ENCODE data around the gene MACROD2.
"Not testable (repeated sequence)": the region's sequence is repeated elsewhere in the genome, so short reads cannot be mapped to it uniquely, and the experiment has no call there.

Gene MACROD2

GRCh38 chr20:15535863-15536262 is 1540.5 kb downstream of the MACROD2 start:
- no peak for DNase-seq (ENCODE audit: low spot score)

DNA sequence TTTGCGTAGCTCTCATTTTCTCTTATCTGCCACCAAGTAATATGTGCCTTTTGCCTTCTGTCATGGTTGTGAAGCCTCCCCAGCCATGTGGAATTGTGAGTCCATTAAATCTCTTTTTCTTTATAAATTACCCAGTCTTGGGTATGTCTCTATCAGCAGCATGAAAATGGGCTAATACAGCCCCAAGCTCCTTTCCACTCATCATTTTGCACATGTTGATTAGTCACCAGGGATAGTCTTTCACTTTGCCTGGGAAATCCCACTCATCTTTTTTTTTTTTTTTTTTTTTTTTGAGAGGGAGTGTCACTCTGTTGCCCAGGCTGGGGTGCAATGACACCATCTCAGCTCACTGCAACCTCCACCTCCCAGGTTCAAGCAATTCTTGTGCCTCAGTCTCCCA is 1541.9 kb downstream of the MACROD2 start:
- DNase-seq (ENCODE audit: low spot score), result not testable (repeated sequence)

DNA sequence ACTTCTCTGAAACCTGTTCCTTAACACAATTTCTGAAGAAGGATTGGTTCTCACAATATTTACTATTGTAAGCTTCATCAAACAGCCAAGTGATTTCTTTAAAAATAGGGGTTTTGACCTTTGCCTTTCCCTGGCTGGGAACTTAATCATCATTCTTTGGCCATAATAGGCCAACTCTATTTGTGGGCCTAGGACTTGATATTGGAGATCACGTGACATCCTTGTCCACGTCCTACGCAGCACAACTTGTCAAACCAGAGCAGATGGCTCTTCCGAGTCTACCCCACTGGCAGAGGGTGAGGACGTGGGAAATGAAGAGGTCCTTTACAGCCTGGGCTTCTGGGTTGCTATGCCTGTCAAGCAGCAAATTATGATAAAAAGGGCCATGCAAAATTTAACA is 1547.3 kb downstream of the MACROD2 start:
- no peak for DNase-seq (ENCODE audit: low spot score)

DNA sequence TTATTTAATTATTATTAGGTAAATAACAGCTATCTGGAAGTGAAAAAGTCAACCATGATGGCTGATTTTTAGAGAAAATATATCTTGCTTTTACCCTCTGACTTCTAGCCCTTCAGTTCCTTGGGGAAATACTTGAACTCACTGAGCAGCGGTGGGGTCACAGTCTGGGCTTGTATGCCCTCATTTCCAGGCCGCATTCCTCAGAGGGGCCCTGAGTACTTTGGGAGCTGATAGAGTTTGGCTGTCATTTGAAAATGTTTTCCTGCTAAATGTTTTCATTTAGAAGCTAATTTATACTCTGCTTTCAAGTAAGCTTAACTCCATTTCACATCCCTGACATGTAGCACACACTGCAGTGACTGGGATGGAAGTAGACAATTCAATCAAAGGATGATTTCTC is 1549.4 kb downstream of the MACROD2 start:
- no peak for DNase-seq (ENCODE audit: low spot score)

DNA sequence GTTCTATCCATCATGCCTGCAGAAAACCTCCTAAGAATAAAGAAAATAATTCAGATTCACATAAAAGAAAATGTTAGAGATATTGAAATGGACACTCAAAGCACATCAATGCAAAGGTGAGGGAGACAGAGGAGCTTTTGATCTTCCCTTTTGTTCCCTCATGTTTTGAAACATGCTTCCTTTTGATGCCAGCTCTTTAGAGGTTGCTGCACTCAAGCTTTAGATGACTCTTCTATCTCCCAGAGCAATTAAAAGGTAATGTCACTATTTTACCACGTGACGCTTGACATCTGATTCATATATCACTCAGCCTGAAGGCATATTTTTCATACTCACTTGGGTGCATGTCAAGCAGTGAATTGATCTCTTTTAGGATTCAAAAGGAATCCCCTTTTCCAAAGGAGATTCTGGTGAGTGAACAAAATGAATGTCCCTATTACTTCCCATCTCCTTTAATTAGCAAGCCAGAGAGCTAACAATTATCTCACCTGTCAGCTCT is 1551.3 kb downstream of the MACROD2 start:
- DNase-seq (ENCODE audit: low spot score), result no peak

DNA sequence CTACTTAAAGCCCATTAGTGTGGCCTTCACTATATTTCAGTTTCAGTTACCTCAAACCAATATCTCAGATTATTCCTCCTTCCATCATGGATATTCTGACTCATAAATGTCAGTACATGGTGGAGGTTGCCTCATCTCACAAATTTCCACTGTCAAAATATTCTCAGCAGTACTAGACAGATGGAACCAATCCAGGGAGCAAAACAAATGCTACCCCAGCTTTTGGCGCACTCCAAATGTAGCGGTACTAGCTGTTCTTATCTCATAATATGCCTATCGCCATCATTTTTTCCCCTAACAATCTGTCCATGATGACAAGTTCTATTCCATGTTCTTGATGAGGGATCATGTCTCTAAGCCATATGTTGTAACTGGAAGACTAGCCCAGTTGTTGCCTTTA is 1551.8 kb downstream of the MACROD2 start:
- DNase-seq (ENCODE audit: low spot score), result no peak

GRCh38 chr20:15550116-15550870 is 1555.0 kb downstream of the MACROD2 start:
- no peak for DNase-seq (ENCODE audit: low spot score)

DNA sequence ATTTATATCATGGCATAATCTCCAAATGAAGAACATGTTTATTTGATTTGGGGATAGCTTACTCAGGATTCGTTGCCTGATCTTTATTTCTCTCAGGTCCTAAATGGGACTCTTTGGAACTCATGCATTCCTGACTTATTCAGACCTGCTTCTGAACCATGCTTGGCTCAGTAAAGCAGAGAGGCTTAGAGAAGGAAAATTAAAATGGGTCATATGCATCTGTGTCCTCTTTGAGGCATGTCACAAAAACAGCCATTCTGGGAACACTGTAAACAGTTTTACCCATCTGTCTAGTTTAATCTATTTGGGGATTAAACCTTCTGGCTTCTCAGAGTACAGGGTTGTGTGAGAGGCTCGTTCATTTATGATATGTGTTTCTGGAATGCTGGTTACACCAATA is 1560.6 kb downstream of the MACROD2 start:
- DNase-seq (ENCODE audit: low spot score), result no peak

- DNase-seq (ENCODE audit: low spot score), result no peak
Measured at GRCh38 chr20:15556869-15557268, 1561.6 kb downstream of the MACROD2 start.

- DNase-seq (ENCODE audit: low spot score), result no peak
Measured at GRCh38 chr20:15561070-15561569, 1565.8 kb downstream of the MACROD2 start.

DNA sequence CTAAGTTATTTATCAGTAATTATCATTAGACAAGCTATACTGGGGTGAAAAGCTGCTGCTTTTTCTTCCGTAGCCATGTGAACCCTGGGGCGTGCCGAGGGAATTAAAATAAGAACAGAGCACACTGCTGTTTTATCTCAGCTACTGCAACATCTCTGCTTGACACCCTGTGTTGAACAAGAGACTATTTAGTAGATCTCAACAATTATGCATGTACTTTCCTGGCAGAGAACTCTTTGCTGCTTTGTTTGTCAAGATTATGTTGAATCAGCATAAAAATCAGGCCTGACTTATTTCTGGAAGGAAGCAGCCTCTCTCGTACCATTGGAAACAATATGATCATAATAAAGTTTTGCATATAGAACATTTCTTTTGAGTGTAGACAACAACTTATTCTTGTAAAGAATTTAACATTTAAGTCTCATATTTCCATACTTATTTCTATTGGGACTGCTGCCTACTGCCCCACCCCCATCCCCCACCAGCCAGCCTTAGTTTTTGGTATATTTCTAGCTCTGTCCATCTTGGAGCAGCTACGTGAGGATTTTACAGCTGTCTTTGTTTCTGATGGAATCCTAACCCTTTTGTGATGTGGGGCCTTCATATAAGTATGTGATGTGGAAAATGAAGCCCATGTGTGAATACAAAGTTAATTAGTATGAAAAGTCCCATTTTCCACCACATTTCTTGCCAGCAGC is 1566.5 kb downstream of the MACROD2 start:
- no peak for DNase-seq (ENCODE audit: low spot score)

- no peak for DNase-seq (ENCODE audit: low spot score)
Measured at GRCh38 chr20:15563836-15564235, 1568.5 kb downstream of the MACROD2 start.

GRCh38 chr20:15564981-15565380 is 1569.7 kb downstream of the MACROD2 start:
- DNase-seq (ENCODE audit: low spot score), result no peak

- no peak for DNase-seq (ENCODE audit: low spot score)
Measured at GRCh38 chr20:15565786-15566185, 1570.5 kb downstream of the MACROD2 start.

- no peak for DNase-seq (ENCODE audit: low spot score)
Measured at GRCh38 chr20:15567219-15567618, 1571.9 kb downstream of the MACROD2 start.

GRCh38 chr20:15570156-15570555 is 1574.8 kb downstream of the MACROD2 start:
- no peak for DNase-seq (ENCODE audit: low spot score)

DNA sequence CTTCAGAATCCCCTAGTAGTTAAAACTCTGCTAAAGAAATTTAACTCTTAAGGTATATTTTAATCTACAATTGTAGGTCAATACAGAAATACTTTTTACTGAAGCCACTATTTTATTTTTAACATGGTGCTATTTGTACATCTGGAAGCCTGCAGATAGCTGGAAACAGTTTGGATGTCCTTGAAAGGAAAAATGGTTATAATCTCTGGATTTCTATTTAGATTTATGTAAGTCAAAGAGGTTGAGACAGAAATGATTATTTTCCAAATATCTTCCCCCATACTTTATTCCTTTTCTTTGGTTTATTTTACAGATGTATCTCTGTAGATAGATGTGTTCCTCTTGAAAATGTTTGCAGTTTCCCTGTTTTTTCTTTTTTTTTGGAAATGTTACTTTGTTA is 1575.7 kb downstream of the MACROD2 start:
- DNase-seq (ENCODE audit: low spot score), result no peak

- no peak for DNase-seq (ENCODE audit: low spot score)
Measured at GRCh38 chr20:15575255-15575654, 1579.9 kb downstream of the MACROD2 start.

- no peak for DNase-seq (ENCODE audit: low spot score)
Measured at GRCh38 chr20:15576411-15576810, 1581.1 kb downstream of the MACROD2 start.

- no peak for DNase-seq (ENCODE audit: low spot score)
Measured at GRCh38 chr20:15578113-15578512, 1582.8 kb downstream of the MACROD2 start.

- no peak for DNase-seq (ENCODE audit: low spot score)
Measured at GRCh38 chr20:15579688-15580087, 1584.4 kb downstream of the MACROD2 start.

DNA sequence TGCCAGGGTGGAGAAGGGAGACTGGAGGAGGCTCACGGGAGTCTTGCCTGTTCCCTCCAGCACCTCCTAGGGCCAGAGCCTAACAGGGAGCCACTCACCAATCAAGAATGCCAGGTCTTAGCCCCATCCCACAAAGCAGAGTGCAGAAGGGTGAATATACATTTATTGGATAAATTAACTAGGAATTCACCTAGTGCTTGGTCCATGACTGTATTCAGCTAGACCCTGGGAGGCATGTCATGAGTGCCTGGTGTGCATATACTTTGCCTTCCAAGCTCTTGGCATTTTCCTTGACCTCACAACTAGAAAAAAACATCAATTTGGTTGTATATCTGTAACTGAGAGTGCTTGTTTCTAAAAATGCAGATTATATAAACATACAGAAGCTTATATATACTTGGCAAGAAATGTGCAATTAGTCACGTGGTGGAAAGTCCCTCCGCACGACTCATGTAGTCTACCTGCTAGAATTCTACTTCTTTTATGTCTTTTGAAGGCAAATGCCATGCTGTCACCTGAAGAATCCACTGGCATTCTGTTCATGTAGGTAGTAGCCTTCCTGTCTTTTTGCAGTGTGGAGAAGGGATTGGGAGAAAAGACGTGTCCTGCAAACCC is 1586.9 kb downstream of the MACROD2 start:
- DNase-seq (ENCODE audit: low spot score), result no peak

DNA sequence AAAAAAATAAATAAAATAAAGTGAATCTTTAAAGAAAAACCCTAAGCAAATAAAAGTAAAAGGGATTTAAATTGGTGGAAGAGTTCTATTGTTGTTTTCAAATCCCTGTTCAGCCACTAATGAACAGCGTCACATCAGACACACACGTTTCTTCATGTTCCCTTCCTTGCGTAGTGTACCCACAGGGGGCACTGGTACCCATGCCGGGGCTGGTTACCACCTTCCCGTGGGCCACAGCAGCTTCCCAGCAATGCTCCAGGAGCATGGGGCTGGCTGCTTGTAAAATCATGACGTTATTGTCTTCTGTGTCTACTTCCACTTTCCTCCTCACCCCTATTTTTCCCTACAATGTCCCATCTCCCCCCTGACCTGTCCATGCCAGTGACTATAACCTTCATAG is 1589.2 kb downstream of the MACROD2 start:
- no peak for DNase-seq (ENCODE audit: low spot score)

Data from kidney capillary endothelial cell (primary cell).